GM18907 (cell line): ENCODE measurements around the gene PLCD3.

Experiments
- ATAC-seq: cut with Tn5 transposase; IDR thresholded peaks from one replicate; pipeline ENCODE4 v1.9.1; 2021; ENCODE audit warnings: mild to moderate bottlenecking, moderate library complexity; ENCODE audit not compliant: unreplicated experiment

Gene PLCD3

GRCh38 chr17:45081047-45081703, 51.1 kb downstream of the PLCD3 start:
- no peak for ATAC-seq

DNA sequence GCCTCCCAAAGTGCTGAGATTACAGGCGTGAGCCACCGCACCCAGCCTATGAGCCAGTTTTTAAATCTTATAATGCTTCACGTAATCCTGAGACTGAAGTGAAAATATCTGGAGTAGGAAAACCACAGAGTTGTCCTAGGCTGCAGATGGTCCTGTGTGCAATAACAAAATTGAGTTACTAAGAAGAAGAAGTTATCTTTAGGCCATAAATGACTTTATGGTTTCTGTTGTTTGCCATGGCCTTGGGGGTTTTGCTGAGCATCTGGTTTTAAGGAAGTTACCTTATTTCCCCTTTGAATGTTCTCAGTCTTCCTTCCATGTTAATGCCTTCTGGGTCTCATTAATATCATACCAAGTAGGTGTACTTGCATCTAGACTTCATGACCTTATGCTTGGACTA, 54.7 kb downstream of the PLCD3 start:
- no peak for ATAC-seq

- ATAC-seq, result no peak
Measured at GRCh38 chr17:45073414-45074070, 58.8 kb downstream of the PLCD3 start.

- no peak for ATAC-seq
Measured at GRCh38 chr17:45070809-45071208, 61.5 kb downstream of the PLCD3 start.

GRCh38 chr17:45070001-45070400, 62.3 kb downstream of the PLCD3 start:
- no peak for ATAC-seq

- ATAC-seq, result no peak
Measured at GRCh38 chr17:45067637-45068036, 64.7 kb downstream of the PLCD3 start.

DNA sequence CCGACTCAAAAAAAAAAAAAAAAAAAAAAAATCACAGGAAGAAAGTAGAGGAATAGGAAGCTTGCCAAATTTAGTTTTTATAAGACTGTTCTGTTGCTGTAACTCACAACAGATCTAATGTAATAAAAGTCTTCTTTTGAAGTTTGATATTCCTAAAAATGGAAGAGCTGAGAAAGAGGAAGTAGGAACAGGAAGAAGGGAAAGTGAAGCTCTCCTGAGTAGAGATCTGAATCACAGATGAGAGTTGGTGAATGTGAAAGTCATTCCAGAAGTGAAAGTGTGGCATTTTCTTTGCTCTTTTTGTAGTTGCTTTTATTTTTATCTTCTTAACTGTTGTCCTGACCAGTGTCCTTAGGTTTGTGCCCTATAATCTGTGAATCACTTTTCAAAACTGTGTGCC, 69.1 kb downstream of the PLCD3 start:
- no peak for ATAC-seq

GRCh38 chr17:45061606-45062205, 70.6 kb downstream of the PLCD3 start:
- ATAC-seq, result no peak

DNA sequence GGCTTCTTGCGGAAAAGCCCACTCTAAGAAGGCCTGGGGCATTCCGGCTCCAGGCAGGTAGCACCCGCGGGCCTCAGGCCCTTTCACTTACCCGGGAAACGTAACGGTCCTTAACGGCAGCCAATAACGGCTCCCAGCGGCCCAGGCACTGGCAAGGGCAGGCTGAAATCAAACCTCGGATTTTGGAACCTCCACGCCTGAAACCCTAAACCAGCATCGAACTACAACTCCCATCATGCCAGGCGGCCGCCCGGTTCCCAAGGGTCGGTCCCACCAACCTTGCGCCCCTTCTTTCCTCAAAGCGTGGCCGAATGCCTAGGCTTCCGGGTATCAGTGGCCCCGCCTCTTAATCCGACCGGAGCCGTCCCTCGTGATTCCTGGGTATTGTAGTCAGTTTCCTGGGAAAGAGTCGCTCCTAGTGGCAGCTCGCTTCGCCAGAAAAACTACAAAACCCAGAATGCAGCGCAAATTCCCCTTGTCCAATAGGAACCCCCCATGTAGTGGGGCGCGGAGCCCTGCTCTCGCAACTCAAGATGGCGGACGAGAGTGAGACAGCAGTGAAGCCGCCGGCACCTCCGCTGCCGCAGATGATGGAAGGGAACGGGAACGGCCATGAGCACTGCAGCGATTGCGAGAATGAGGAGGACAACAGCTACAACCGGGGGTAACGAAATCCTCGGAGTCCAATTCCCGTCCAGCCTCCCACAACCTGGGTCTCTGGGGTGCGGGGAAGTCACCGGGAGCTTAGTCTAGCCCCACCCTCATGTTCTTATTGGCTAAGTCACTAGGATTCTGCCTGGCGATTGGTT, 71.3 kb downstream of the PLCD3 start, which contains the start of gene NMT1:
TSS of gene NMT1 (plus strand) at position 521 of the 809 bp plus-strand sequence. CDS start at position 534, 13 bp downstream.
- peak; percentile 87 for ATAC-seq

- peak; percentile 6 for ATAC-seq
Measured at GRCh38 chr17:45060382-45060796, 71.9 kb downstream of the PLCD3 start.
